ENCODE measurements around the gene CHST3.
"Not testable (repeated sequence)": the region's sequence is repeated elsewhere in the genome, so short reads cannot be mapped to it uniquely, and the experiment has no call there.

Gene CHST3

DNA sequence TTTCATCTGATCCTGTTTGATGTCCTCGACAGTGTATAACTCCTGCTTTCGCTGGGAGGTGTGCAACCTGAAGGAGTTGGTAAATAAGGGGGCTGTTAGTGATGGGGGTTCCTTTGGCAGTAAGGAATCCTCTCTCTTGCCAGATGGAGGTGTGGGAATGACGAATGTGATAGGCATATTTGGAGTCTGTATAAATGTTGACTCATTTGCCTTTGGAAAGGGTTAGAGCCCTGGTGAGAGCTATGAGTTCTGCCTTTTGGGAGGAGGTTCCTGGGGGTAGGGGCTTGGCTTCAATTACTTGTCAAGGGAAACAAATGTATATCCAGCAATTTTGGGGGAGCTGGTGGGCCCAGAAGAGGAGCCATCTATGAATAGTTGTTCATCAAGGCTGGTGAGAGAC is 11.4 kb upstream of the CHST3 start:
- DNase-seq = no peak

DNA sequence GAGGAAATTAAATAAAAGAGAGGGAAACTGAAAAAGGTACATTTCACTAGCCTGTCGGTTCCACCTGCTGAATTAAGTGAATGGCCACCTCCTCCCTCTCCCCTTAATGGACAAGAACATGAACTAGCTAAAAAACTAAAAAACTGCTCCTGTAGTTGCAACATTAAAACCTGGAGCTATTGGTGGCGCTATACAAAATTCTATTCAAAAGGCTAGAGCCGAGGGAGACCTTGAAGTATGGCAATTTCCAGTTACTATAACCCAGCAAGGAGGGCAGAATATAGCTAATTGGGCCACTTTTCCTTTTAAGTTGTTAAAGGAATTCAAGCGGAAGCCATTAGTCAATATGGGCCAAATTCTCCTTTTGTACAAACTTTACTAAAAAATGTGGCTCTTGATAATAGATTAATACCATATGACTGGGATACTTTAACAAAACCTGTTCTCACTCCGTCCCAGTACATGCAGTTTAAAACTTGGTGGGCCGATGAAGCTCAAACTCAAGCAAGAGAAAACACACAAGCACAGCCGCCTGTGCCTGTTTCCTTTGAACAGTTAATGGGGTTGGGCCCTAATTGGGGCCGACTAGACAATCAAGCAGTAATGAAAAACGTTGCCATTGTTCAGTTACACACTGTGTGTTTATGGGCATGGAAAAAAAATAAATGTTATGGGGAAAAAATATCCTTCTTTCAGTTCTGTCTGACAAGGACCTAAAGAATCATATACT is 6.5 kb upstream of the CHST3 start:
- peak; percentile 70 for DNase-seq

DNA sequence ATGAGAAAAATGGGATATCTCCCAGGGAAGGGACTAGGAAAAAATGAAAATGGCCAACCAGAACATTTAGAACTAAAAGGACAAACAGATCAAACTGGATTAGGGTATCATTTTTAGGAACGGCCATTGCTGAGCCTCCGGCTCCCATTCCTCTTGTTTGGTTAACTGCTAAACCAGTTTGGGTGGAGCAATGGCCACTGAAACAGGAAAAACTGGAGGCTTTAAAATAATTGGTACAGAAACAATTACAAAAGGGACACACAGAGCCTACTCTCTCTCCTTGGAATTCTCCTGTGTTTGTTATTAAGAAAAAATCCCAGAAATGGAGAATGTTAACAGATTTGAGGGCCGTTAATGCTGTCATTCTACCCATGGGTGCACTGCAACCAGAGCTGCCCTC is 4.7 kb upstream of the CHST3 start:
- DNase-seq = no peak

DNA sequence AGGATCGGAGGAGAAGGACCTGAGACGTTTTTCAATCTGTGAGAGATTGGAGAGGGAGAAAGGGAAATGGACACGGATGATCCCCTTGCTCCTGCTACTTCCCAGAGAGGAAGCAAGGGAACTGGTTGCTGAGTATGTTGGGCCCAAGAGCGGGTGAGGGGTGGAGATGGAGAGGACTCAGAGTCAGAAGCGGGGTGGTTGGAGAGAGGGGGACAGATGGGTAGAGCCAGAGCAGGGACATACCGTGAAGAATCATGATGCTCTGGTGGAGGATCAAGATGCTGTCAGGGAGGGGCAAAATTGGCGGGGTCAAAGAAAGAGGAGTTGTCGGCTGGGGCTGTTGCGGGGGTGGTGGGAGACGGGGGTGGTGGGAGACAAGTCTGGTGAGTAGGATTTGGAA is 2.4 kb upstream of the CHST3 start:
- no peak for DNase-seq

DNA sequence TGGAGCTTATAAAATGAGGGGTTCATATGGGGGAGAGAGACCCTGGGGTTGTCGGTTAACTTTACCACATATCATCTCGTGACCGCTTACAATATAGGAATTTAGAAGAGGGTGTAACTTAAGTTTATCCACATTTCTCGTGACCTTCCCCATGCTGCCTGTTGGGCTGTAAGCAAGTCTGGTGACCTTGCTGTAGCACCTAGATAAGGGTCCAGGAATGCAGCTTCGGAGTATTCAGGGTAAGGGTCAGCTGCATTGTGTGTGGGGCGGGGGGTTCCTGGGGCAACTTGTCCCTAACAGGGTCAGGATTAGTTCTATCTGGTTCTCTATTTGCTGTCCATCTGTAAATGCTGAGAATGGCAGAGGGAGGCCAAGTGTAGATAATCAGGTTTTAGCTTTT is 1.3 kb upstream of the CHST3 start:
- DNase-seq = peak; percentile 2

DNA sequence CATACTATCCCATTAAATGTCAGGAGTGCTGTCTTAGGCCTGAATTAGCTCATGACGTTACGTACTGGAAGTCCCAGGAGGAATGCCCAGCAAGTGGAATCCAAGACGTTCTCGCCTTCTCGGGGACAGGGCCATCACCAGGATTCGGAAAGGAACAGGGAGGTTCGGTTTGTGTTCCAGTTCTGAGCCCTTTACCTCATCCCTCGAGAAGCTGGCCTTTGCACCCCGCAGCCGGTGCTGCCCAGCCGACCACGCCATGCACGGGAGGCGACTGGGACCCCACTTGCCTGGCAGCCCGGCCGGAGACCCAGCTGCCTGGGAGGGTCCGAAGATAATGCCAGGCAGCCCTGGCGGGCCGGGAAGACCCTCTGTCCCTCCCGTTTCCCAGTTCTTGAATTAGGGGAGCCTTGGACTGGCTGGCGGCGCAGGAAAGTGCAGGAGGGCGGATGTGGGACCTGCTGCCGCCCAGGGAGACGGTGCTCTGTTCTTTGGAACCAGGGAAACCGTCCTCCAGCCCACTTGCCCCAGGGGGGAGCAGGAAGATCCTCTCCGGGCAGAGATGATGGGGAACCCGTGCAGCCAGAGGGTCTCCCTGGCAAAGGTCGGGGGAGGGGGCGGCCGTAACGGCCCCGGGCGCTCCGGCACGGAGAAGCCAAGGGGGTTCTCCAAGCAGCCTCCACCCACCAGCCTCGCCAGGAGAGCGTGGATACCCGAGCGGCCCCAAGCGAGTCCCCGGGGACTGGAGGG is 671 bp upstream of the CHST3 start:
- no peak for DNase-seq

DNA sequence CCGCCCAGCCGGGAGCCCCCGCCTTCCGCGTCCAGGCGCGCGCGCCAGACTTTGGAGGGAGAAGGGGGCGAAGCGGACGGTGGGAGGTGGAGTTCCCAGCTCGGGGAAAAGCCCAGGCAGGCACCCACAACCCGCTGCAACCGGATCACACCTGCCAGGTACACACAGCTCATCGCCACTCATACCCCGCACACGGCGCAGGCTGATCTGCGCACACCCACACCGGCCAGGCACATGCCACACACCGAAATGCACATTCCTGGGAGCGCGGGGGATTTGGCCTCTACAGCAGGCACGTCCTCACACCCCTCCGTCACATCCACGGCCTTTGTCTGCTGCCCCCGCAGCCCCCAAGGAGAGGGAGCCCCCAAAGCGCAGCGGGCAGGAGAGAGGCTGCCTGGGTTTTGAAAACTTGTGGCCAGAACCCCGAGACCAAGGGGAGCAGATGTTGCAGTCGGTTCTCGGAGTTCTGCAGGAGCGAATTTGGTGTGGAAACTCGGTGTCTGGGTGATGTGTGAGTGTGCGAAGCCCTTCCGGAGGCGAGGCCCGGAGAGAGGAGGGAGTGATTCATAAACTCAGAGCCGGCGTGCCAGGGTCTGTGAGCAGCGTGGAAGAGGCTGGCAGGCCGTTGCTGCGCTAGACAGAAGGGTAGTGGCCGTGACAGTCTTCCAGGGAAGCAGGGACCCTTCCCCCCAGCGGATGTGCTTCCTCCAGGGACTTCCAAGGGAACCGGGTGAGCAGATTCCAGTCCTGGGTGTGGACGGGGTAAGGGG is 734 bp downstream of the CHST3 start:
- peak; percentile 74 for DNase-seq

DNA sequence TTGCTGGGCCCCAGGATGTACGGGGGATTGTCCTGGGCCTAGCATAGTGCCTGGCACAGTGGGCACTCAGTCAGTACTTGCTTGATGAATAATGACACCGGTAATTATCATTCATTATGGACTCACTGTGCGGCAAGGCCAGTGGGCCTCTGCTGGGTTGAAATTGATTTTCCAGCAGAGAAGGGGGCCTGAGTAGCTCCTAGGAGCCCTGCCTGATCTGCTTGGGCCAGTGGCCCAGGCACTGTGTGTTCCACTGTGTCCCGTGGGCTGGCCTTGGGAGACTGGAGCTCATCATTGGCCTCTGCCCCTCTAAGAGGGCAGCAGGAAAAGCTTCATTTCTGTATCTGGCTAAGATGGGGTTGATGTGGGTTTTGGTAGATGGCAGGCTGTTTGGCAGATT is 1.4 kb downstream of the CHST3 start:
- DNase-seq = peak; percentile 52

DNA sequence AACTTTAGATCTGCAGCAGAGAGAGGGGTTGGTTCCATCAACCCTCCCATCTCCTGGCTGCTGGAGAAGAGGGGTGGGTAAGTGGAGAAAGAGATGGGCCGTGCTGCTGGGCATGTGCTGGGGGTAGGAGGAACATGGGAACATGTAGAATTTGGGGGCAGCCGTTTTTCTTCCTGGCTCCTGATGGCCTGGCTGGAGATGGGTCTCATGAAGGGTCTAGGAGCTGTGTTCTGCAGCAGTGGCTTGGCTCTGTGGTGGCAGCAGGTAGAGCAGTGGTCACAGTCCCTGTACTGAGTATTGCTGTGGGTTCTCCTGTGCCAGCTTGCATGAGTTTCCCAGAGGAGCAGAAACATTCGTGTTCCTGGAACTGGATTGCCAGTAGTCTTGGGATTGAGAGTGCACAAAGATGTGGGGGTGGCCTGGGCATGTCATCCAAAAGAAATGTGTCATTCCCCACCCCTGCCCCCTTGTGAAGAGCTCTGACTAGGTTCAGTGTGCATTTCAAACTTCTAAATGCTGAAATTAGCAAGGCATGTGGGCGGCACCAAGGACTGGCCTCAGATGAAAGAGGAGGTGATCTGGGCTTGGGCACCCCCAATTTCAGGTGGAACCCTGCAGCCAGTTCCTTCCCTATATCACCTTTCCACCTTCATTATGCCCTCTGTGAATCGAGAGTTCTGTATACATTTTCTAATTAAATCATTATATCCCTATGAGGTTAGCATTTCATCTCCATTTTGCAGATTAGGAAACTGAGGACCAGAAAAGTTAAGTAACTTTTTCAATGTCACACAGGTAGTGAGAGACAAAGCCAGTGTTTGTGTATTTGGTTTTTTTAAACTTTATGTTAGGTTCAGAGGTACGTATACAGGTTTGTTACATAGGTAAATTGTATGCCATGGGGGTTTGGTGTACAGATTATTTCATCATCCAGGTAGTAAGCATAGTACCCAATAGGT is 2.1 kb downstream of the CHST3 start:
- DNase-seq = no peak

DNA sequence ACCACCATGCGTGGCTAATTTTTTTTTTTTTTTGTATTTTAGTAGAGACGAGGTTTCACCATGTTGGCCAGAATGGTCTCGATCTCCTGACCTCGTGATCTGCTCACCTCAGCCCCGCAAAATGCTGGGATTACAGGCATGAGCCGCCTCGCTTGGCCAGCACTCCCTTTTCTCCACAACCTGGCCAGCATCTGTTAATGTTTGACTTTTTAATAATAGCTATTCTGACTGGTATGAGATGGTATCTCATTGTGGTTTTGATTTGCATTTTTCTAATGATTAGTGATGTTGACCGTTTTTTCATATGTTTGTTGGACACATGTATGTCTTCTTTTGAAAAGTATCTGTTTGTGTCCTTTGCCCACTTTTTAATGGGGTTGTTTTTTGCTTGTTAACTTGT is 3.8 kb downstream of the CHST3 start:
- DNase-seq = not testable (repeated sequence)

DNA sequence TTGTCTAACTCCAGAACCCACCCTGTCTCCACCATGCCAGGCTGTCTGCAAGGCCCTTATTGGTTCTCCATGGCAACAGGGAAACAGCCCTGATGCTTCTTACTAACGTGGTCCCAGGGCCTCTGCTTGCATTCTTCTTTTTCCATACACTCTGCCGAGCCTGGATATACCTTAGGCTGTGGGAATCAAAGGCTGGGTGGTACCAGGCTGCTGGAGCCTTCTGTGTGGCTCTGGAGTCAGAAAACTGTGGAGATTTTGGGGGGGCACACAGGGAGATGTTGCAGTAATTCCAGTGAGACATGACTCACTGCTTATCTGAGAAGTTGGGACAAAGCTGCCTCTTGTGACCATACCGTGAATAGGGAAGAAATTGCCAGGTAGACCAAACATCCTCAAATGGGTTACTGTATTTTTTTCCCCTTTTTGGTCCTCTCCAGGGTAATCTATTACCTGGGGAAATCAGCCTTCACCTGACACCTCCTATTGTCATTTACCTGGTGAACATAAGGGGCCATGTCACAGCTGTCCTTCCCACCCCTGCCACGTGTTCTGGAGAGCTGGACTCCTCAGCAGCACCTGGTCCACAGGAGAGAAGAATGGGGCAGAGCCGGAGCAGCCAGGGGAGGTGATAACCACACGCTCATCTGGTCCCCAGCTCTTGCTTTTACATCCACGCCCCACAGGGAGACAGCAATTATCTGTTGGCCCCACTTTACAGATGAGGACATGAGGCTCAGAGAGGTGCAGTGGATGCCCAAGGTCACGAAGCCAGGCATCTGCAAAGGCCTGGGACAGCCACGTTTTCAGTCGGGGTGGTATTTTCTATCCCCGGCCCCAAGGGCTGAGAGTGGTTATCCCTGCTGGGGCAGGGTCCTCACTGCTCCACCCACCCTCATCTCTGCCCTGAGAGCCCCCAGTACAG is 4.6 kb downstream of the CHST3 start:
- DNase-seq = no peak

DNA sequence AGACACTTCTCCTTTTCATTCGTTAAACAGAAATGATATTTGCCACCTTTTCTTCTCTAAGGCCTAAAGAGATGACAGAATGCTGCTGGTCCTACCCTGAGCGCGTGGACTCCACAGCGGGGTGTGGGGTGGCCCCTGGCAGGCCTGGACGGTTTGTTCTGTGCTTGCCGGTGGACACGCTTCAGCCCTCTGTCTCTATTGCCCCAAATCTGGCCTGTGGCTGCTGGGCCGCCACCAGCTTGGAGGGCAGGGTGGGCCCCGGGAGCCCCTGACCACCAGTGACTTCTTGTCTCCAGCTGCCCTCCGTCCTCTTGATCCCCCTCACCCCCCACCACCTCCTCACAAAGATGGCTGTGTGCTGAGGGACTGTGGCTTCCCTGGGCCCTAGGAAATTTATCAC is 5.7 kb downstream of the CHST3 start:
- no peak for DNase-seq

DNA sequence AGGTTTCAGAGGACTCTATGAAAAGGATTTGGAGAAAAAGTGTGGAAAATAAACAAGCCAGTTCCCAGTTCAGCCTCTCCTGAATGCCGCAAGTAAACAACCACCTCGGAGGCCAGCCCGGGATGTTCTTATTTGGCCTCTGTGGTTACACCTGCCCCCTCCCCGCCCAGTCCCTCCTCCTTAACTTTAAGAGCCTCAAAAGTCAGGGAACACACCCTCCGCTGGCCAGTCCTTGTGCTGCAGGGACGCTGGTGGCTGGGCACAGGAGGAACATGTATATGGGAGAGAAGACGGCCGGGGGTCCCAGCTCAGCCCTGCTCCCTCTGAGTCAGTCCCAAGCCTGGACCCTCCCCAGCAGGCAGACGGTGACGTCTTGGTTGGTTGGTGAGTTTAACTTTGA is 6.1 kb downstream of the CHST3 start:
- no peak for DNase-seq

DNA sequence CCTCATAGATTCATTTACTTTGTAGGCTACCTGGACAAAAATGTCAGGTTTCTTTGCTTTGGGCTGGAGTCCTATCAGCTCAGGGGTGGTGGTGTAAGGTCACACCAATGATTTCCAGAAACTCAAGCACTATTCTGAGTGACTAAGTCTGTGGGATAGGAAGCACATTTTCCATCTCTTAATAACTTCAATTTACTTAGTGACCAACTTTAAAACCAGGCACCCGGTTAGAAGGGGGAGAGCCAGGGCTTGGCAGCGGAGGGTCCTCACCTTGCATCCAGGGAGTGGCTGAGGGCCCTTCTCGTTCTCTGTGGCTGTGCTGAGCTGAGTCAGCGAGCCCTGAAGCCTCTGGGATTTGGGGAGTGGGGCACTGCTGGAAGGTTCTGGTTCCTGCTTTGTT is 6.7 kb downstream of the CHST3 start:
- DNase-seq = no peak

DNA sequence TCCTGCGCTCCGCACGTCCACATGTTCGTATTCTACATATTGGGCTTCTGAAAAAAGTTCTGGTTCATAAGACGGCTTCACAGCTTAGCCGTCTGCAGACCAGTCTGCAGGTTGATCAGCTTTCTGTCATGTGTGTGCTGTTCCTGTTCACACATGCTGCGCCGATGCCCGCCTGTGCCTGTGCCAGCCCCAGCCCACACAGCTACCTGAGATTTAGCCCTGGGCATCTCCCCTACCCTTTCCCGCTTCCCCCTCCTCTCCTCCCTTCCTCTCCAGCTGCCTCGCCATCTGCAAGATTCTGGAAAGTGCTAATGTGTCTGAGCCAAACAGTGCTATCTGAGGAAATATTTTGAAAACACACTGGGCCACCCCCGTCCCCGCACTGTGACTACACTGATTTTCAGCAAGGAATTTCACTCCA is 7.1 kb downstream of the CHST3 start:
- no peak for DNase-seq

DNA sequence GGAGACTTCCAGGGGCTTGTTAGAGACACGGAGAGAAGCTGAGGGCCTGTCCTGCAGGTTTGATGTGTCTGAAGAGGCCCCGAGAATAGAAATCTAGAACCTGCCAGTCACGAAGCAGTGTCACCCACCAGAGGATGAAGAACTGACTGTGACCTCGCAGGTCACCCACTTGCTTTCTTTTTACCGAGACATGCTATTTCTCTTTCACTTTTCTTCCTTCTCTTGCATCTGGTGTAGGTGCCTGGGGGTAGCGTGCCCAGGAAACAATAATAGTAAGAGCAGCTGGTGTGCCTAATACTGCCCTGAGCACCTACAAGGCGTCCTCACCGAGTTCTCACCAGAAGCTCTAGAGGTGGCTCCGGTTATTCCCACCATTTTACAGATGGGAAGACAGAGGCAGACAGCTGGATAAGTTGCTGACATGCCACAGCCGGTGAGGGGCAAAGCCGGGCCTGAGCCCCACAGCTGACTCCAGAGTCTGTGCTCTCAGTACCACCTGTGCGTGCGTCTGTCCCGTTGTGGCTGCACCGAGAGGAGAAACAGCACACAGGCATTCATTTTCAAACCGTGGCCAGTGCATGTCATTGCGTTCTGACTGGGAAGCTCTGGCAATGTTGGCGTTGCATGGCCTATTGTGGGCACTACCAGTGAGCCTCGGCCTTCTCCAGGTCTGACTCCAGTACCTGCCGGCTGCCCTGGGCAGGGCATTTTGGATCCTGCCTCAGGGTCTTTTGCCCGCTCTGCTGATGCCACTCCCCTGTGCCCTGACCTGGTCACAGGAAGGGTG is 7.8 kb downstream of the CHST3 start:
- DNase-seq = no peak

DNA sequence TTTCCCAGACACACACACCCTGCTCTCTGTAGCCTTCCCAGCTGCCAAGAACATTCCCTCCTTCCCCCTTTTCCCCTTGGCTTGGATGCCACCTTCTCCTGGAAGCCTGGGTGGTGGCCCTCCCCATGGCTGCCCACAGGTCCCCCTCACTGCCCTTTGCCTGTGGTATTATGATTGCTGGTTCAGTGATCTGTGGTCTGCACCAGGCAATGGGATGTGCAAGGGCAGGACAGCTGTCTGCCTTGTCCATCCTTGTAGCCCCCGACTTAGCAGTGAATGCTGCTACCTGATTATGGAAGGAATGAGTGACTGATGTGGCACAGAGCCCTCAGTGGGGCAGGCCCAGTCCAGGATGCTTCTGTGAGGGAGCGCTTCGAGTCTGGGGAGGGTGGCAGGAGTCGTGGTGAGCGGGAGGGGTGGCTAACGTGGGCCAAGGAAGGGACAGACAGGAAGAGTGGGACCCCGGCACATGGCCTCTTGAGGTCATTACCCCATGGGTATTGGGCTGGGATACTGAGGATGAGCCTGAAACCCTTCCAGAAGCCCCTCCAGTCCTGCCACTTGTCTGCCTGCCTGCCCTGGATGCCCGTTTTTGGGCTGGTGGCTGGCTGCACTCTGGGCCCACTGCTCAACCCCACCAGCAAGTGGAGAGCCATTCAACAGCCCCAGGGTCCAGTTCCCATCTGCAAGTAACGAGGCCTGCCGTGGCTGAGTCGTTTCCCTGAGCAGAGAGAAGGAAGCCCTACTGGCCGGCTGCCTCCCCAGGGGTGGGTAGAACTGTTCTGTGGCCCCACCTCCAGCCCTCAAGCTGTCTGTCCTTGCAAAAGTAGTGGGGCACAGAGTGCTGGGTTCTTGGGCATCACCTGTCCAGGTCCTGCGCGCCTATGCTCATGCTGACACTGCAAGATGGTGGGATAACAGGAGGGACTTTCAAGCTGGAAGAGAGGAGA is 8.8 kb downstream of the CHST3 start:
- no peak for DNase-seq

DNA sequence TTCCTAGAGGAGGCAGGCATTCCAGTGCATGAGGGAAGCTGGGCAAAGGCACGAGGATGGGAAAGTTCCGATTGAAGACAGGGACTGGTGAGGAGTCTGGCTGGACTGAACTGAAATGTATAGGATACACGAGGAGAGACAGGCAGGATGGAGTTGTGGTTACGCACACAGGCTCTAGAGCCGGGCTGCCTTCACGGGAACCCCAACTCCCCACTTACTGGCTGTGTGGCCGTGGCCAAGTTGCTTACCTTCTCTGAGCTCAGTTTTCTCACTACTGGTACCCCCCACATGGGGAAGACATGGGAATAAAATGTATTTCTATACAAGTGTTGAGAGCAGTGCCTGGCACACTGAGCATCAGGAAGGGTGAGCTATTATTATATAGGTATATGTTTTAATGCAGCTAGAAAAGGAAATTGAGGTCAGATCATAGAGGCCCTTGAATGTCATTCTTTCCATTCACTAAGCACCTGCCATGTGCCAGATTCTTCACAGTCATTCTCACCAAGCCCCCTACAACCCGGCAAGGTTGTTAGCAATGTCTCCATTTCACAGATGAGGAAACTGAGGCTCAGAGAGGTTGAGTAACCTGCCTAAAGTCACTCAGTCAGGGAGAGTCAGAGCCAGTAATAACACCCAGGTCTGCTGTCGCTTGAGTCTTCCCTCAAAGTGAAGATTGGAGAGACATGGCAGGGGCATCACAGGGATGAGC is 9.7 kb downstream of the CHST3 start:
- no peak for DNase-seq
